Stomach (tissue), 4 donors: ENCODE data around the gene CAPN10.

ENCODE experiments used
- CTCF ChIP-seq, 7 experiments: fragments of 450-650 bp in 4 of 7; fragments of 200-600 bp in 3 of 7; sonication (generic) in 3 of 7; IDR thresholded peaks; one replicate each; pipeline ENCODE4 v1.5.1; 2016 to 2019; ENCODE audit warnings: antibody characterized with exemption in 7 of 7, control low read depth in 2 of 7, mild to moderate bottlenecking in 1 of 7
- EP300 ChIP-seq: sonication (generic); formaldehyde crosslinking; IDR thresholded peaks from one replicate; pipeline ENCODE4 v1.6.1; 2017; ENCODE audit warnings: antibody characterized with exemption
- POLR2A ChIP-seq, 4 donors: fragments of 450-650 bp; IDR thresholded peaks; one replicate each; pipeline ENCODE4 v1.6.1; 2016; ENCODE audit warnings: antibody characterized with exemption in 4 of 4, control low read depth in 2 of 4, mild to moderate bottlenecking in 1 of 4, moderate library complexity in 1 of 4
- POLR2AphosphoS5 ChIP-seq, 3 donors: sonication (generic); formaldehyde crosslinking; IDR thresholded peaks; one replicate each; pipeline ENCODE4 v1.6.1; 2016; ENCODE audit warnings: antibody characterized with exemption in 3 of 3

GRCh38 chr2:240622060-240622411 lies 35.5 kb downstream of the CAPN10 start:
- no peak for TF ChIP-seq POLR2A (IDR thresholded peaks at IDR 0.05)
- no peak for TF ChIP-seq CTCF (IDR thresholded peaks at IDR 0.05)
- TF ChIP-seq POLR2AphosphoS5 (IDR thresholded peaks at IDR 0.05): no peak
- TF ChIP-seq EP300: no peak
